K562 (cell line): Measurements from ENCODE around the gene RELCH. TPM values are rescaled to one million over a fixed set of nuclear protein-coding genes. Genes with fewer than 3 reads are reported as not detected.

Experiments used
- ATAC-seq: fragments of 200-7000 bp; cut with Tn5 transposase; 3 replicates; pipeline ENCODE4 v1.9.1; 2020; ENCODE audit warnings: moderate library complexity
- BruUV-seq: library from RNA; stranded (reverse); fragments of 400-500 nt; replicated peaks from 2 replicates; lab custom pipeline; 2021; lab: Mats Ljungman, UMichigan
- CTCF ChIA-PET: fragments of 300-600 bp; formaldehyde crosslinking; extraction: SDS; loops from one replicate; lab custom pipeline; 2021; ENCODE audit warnings: low intra/inter-chr PET ratio; lab: Yijun Ruan, JAX
- POLR2A ChIA-PET: fragments of 300-600, 350-650 bp; sonication (Branson Sonifier 250); formaldehyde crosslinking; extraction: SDS; loops from one replicate; lab custom pipeline; 2021; ENCODE audit warnings: antibody characterized with exemption, inconsistent platforms; lab: Yijun Ruan, JAX
- DNase-seq, 4 experiments: peaks; one replicate each; pipeline versions ENCODE4 v3.0.0 to v3.0.0-alpha.2; 2011 to 2018; ENCODE audit warnings: low spot score in 3 of 4, mixed read lengths in 3 of 4; ENCODE audit errors: extremely low read depth in 1 of 4
- FAIRE-seq: peaks from 2 replicates; lab custom pipeline; 2011; peaks lifted over from hg19 to GRCh38; lab: Jason Lieb, UNC
- H2AFZ ChIP-seq: 2 replicates; pipeline ENCODE4 v1.6.0; 2011; ENCODE audit warnings: low read depth, low read length, control low read depth, inconsistent platforms
- H3K27ac ChIP-seq: fragments of 200-600 bp; 3 replicates; pipeline ENCODE4 v1.8.0; 2011; ENCODE audit warnings: low read depth, mild to moderate bottlenecking, control low read depth, inconsistent platforms, low read length, moderate library complexity, mixed read lengths; ENCODE audit errors: extremely low read depth
- H3K27me3 ChIP-seq, 2 experiments: fragments of 300-600 bp in 1 of 2; 2 replicates in 1 of 2; 3 replicates in 1 of 2; pipeline versions ENCODE4 v1.6.0 to v1.8.0; 2011; ENCODE audit warnings: inconsistent platforms in 2 of 2, low read length in 2 of 2, mild to moderate bottlenecking in 1 of 2, mixed read lengths in 1 of 2, moderate library complexity in 1 of 2; ENCODE audit not compliant: control insufficient read depth in 2 of 2, insufficient read depth in 2 of 2
- H3K36me3 ChIP-seq: fragments of 300-600 bp; 3 replicates; pipeline ENCODE4 v1.8.0; 2011; ENCODE audit warnings: mild to moderate bottlenecking, low read length, inconsistent platforms; ENCODE audit not compliant: control insufficient read depth, insufficient read depth
- H3K4me1 ChIP-seq, 2 experiments: fragments of 200-600 bp in 1 of 2; replicated peaks in 1 of 2; 2 replicates in 1 of 2; 3 replicates in 1 of 2; pipeline versions ENCODE4 v1.5.1 to v1.8.0; 2011; ENCODE audit warnings: inconsistent platforms in 2 of 2, low read length in 2 of 2, mild to moderate bottlenecking in 1 of 2, mixed read lengths in 1 of 2, moderate library complexity in 1 of 2; ENCODE audit not compliant: control insufficient read depth in 2 of 2, insufficient read depth in 2 of 2
- H3K4me2 ChIP-seq: 2 replicates; pipeline ENCODE4 v1.6.1; 2011; ENCODE audit warnings: low read length, control low read depth, inconsistent platforms, mixed read lengths; ENCODE audit not compliant: insufficient read depth
- H3K4me3 ChIP-seq: fragments of 200-600 bp; sonication (generic), shearing (Covaris generic); 2 replicates; pipeline ENCODE4 v1.5.1; 2016; ENCODE audit warnings: control low read depth, inconsistent platforms
- H3K79me2 ChIP-seq: fragments of 200-600 bp; 3 replicates; pipeline ENCODE4 v1.8.0; 2011; ENCODE audit warnings: low read length, inconsistent platforms; ENCODE audit not compliant: control insufficient read depth, insufficient read depth
- H3K9ac ChIP-seq, 2 experiments: 2 replicates each; pipeline versions ENCODE4 v1.6.0 to v1.6.1; 2011; ENCODE audit warnings: low read depth in 2 of 2, low read length in 2 of 2, control low read depth in 1 of 2, inconsistent platforms in 1 of 2, mild to moderate bottlenecking in 1 of 2, mixed read lengths in 1 of 2; ENCODE audit not compliant: insufficient read depth in 1 of 2
- H3K9me1 ChIP-seq: one replicate; pipeline ENCODE4 v1.6.0; 2011; ENCODE audit warnings: inconsistent platforms, mild to moderate bottlenecking, low read length, moderate library complexity; ENCODE audit not compliant: control insufficient read depth, insufficient read depth
- H3K9me3 ChIP-seq: replicated peaks from 2 replicates; pipeline ENCODE4 v1.5.1; 2011; ENCODE audit warnings: low read depth, low read length, inconsistent platforms; ENCODE audit not compliant: control insufficient read depth, insufficient read depth
- H4K20me1 ChIP-seq: replicated peaks from 2 replicates; pipeline ENCODE4 v1.6.1; 2011; ENCODE audit warnings: low read length, inconsistent platforms, mixed read lengths; ENCODE audit not compliant: control insufficient read depth, insufficient read depth
- DNMT1 ChIP-seq: fragments of 450-650 bp; IDR thresholded peaks from 2 replicates; pipeline ENCODE4 v1.6.1; 2016; ENCODE audit warnings: antibody characterized with exemption, mild to moderate bottlenecking
- PHB ChIP-seq: fragments of 250-450 bp; sonication (Bioruptor Pico); IDR thresholded peaks from 2 replicates; pipeline ENCODE4 v1.5.0; 2021
- TBL1XR1 ChIP-seq, 2 experiments: IDR thresholded peaks; 2 replicates each; pipeline ENCODE4 v1.6.1; 2012; ENCODE audit warnings: improper control_type of control experiment in 2 of 2, low read length in 2 of 2, mild to moderate bottlenecking in 1 of 2
- ZFP91 ChIP-seq: sonication (generic); formaldehyde crosslinking; IDR thresholded peaks from 2 replicates; pipeline ENCODE4 v1.8.0; 2022; ENCODE audit warnings: mild to moderate bottlenecking, missing genetic modification reagents
- ZNF778 ChIP-seq: fragments of 450-650 bp; formaldehyde crosslinking; IDR thresholded peaks from 2 replicates; pipeline ENCODE4 v1.4.0; 2020; ENCODE audit warnings: mild to moderate bottlenecking, moderate library complexity
- WGBS: fragments of 100-300 bp; shearing (Covaris generic); methylation state at CpG from one replicate; pipeline ENCODE4 v1.1.6; 2016; ENCODE audit warnings: low coverage, mixed read lengths; ENCODE audit not compliant: insufficient coverage; ENCODE audit errors: missing lambda C conversion rate; 5-methylcytosine and 5-hydroxymethylcytosine counted together
- in situ Hi-C: fragments of 300-500 bp; cut with MboI; formaldehyde crosslinking; loops from 4 replicates; pipeline ENCODE4 v1.15.0; 2018; ENCODE audit warnings: inconsistent platforms, mixed read lengths
- intact Hi-C: fragments of 100-400 bp; cut with micrococcal nuclease; formaldehyde crosslinking; loops from 2 replicates; pipeline ENCODE4 v1.14.2; 2022
- polyA plus RNA-seq, 8 experiments: library from polyadenylated mRNA; depleted of rRNA in 4 of 8; stranded (reverse) in 5 of 8; unstranded in 3 of 8; fragments of >200 nt; fragmentation: Nextera tagmentation in 2 of 8; fragmentation: Illumina TruSeq in 1 of 8; extraction: Ambion mirVana in 2 of 8; extraction: Trizol in 1 of 8; gene quantifications; 2 replicates each; pipeline versions ENCODE4 v1.2.1 to v1.2.3, GENCODE V29; 2011 to 2014; ENCODE audit warnings: inconsistent platforms in 1 of 8, missing spikeins in 1 of 8
- total RNA-seq, 7 experiments: library from RNA; depleted of rRNA in 6 of 7; stranded (reverse); fragments of >200 nt in 6 of 7; fragmentation: Illumina TruSeq in 2 of 7; extraction: Trizol in 2 of 7; gene quantifications; 2 replicates each; pipeline versions ENCODE4 v1.2.1 to v1.2.3, GENCODE V29; 2011 to 2021; ENCODE audit warnings: low replicate concordance in 1 of 7
- TF ChIP-seq, protein P1 (sequence below), 2 experiments: IDR thresholded peaks in 1 of 2; conservative IDR thresholded peaks in 1 of 2; 2 replicates each; pipeline ENCODE4 v1.6.1; 2016; ENCODE audit warnings: low read depth in 2 of 2, mild to moderate bottlenecking in 1 of 2, missing compliant biosample characterization in 1 of 2, missing genetic modification characterization in 1 of 2, moderate library complexity in 1 of 2

RELCH gene
- total and polyA plus RNA-seq, 9 of the 15 experiments (the other 6 are each of a cell fraction or from before 2014, with no cell fraction given): 1.4 to 13.6 (median 7.6) TPM

GRCh38 chr18:62140259-62140658 lies 46.8 kb upstream of the RELCH start:
- no peak overlapping the region for H3K9ac ChIP-seq
- TF ChIP-seq DNMT1 (no peak), ZFP91 (CRISPR knock-in tag) (no peak), ZNF778 (CRISPR knock-in tag) (no peak), TBL1XR1 (IDR thresholded peaks at IDR 0.05; ENCODE audit: low read length in 2 of 2) (no peak), PHB (CRISPR knock-in tag) (no peak)
- TF ChIP-seq, protein P1, sequence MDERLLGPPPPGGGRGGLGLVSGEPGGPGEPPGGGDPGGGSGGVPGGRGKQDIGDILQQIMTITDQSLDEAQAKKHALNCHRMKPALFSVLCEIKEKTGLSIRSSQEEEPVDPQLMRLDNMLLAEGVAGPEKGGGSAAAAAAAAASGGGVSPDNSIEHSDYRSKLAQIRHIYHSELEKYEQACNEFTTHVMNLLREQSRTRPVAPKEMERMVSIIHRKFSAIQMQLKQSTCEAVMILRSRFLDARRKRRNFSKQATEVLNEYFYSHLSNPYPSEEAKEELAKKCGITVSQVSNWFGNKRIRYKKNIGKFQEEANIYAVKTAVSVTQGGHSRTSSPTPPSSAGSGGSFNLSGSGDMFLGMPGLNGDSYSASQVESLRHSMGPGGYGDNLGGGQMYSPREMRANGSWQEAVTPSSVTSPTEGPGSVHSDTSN (CRISPR knock-in tag; IDR thresholded peaks at IDR 0.05; ENCODE audit: low read depth): no peak
- TF ChIP-seq, protein P1 (tag; conservative IDR thresholded peaks at IDR 0.05; ENCODE audit: low read depth): no peak
- in situ Hi-C loops: loop anchor here (25.0 kb wide), 1 partner anchor 553 kb away; no protein-coding TSS in a partner anchor
- no peaks in the 10 kb centered on the region for H3K4me1 ChIP-seq
- WGBS: 88% methylated on average over 1 of the region's 1 CpG
- no peak overlapping the region for H3K4me3 ChIP-seq
- FAIRE-seq (no peak), DNase-seq (no peak), ATAC-seq (no peak)
- H3K9me1 ChIP-seq: no peaks in the 10 kb centered on the region
- no peaks in the 10 kb centered on the region for H4K20me1 ChIP-seq
- no peak overlapping the region for H2AFZ ChIP-seq
- POLR2A ChIA-PET: no interaction called here
- H3K36me3 ChIP-seq: peaks cover 8% of the 10 kb centered on the region; the same call in 1 of the 3 replicates
- intact Hi-C loops: no loop called here
- BruUV-seq: no TSS peak
- H3K9me3 ChIP-seq: no peaks in the 10 kb centered on the region
- H3K27me3 ChIP-seq: no peaks in the 10 kb centered on the region
- CTCF ChIA-PET: no interaction called here
- H3K27ac ChIP-seq: no peak overlapping the region
- no peak overlapping the region for H3K4me2 ChIP-seq
- no peaks in the 10 kb centered on the region for H3K79me2 ChIP-seq
